Nucleus accumbens (tissue), 56 donors: ENCODE data around the gene PGR.

ENCODE experiments used
- DNase-seq, 56 donors: peaks; one replicate each; lab custom pipeline; 2025; lab: John Stamatoyannopoulos, UW

The PGR gene

DNA sequence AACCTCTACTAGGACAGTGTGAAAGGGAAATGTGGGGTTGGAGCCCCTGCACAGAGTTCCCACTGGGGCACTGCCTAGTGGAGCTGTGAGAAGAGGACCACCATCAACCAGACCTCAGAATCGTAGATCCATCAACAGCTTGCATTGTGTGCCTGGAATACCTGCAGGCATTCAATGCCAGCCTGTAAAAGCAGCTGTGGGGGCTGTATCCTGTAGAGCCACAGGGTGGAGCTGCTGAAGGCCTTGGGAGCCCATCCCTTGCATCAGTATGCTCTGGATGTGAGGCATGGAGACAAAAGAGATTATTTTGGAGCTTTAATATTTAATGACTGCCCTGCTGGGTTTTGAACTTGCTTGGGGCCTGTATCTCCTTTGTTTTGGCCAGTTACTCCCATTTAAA lies 46.3 kb downstream of the PGR start:
- no peak for DNase-seq

DNA sequence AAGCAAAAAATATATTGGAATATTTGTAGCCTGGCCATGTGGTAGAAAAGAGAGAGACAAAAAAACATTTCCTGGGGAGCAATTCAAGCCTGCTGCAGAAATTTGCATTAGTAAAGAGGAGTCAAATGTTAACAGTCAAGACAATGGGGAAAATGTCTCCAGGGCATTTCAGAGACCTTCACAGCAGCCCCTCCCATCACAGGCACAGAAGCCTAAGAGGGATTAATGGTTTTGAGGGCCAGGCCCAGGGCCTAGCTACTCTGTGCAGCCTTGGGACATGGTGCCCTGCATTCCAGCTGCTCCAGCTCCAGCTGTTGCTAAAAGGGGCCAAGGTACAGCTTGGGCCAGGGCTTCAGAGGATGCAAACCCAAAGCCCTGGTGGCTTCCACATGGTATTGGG lies 46.8 kb downstream of the PGR start:
- no peak for DNase-seq

DNA sequence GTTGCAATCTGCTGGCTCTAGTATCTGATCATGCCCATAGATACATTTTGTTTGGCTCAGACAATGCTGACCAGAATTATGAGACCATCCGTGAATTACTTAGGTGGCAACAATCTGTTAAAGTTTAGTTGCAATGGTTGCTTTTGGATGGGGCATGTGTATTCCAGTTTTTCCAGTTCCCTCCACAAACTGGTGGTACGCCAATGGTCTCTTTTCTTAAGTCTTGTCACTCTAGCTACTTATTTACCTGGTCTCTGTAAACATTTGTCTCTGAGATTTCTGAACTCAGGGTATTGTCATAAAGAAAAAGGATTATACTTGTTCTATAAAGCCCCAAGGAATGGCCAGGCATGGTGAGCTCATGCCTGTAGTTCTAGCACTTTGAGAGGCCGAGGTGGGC lies 65.9 kb downstream of the PGR start:
- DNase-seq = no peak

DNA sequence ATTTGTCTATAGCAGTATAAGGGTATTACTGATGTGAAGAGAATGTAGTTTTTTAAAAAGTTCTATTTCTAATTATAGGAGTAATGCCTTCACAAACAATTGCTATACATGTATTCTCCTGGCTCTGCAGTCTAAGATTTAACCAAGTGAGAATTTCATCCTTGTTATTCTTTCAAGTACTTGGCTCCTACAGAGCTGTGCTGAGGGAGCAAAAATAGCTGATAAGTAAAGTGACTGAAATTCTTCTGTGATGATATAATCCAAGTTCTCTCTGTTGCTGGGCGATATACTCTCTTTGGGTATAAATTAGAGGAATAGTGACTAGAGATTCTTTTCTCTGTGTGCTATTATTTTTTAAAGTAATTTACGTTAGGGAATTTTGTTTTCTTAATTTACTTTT lies 68.0 kb downstream of the PGR start:
- no peak for DNase-seq

DNA sequence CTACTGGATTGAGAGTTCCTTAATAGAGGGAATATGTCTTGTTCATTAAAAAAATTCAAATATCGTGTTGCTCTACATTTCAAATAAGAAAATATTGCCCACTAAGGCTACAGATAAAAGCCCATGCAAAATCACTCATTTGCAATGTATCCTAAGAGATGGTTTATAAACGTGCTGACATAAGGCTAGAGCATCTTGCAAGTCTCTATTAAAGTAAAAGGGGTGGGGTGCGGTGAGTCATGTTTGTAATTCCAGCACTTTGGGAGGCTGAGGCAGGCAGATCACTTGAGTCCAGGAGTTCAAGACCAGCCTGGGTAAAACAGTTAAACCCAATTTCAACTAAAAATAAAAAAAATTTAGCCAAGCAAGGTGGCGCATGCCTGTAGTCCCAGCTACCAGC lies 70.3 kb downstream of the PGR start:
- no peak for DNase-seq

DNA sequence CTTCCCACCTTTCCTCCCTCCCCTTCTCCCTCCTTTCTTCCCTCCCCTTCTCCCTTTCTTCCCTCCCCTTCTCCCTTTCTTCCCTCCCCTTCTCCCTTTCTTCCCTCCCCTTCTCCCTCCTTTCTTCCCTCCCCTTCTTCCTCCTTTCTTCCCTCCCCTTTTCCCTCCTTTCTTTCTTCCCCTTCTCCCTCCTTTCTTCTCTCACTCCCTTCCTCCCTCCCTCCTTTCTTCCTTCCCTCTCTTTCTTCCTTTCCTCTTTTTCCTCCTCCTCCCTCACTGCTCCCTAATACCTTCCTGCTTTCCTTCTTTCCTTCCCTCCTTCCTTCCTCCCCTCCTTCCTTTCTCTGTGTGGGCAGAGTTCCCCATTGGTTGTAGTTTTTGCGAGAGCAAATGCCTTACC lies 76.1 kb downstream of the PGR start:
- DNase-seq = no peak

DNA sequence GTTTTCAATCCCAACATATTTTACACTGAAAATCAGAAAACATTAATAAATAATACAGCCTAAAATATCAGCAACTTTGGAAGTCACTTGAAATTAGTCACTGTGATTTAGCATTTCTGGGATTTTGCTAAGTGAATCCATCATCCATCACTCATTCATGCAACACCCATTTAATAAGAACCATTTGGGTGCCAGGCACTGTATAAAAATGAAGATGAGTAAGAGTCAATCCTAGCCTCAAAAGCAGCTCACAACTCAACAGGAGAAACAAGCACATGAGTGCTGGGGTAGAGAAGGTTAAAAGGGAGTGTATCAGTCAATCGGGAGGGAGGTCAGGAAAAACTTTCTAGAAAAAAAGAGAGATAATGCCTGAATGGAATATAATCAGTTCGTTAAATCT lies 77.9 kb downstream of the PGR start:
- no peak for DNase-seq

DNA sequence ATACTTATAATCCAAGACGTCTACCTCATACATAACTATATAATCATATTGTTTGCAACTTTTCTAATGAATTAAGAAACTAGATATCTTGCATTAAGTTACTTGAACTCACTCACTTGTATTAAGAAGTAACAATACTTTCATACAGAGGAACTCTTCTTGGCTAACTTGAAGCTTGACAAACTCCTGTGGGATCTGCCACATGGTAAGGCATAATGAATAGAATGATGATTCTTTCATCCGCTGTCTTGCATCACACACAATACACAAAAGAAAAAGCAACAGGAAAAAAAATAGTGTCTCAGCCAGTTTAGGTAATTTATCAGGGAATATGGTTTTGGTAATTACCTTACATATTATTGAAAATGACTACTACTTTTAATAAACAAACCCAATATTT lies 79.8 kb downstream of the PGR start:
- DNase-seq = no peak

DNA sequence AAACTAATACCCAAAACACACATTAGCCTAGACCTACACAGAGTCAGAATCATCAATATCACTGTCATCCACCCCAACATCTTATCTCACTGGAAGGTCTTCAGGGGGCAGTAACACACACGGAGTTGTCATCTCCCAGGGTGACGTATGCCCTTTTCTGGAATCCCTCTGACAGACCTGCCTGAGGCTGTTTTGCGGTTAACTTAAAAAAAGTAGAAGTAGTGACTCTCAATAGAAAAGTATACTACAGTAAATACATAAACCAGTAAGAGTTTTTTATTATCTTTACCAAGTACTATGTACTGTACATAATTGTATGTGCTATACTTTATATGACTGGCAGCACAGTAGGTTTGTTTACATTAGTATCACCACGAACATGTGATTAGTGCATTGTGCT lies 80.5 kb downstream of the PGR start:
- DNase-seq = no peak

DNA sequence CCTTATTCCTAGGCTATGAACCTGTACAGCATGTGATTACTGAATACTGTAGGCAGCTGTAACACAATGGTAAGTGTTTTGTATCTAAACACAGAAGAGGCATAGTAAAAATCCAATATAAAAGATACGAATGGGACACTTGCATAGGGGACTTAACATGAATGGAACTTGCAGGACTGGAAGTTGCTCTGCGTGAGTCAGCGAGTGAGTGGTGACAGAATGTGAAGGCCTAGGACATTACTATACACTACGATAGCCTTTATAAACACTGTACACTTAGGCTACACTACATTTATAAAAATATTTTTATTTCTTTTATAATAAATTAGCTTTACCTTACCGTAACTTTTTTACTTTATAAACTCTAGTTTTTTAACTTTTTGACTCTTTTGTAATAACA lies 81.1 kb downstream of the PGR start:
- no peak for DNase-seq

DNA sequence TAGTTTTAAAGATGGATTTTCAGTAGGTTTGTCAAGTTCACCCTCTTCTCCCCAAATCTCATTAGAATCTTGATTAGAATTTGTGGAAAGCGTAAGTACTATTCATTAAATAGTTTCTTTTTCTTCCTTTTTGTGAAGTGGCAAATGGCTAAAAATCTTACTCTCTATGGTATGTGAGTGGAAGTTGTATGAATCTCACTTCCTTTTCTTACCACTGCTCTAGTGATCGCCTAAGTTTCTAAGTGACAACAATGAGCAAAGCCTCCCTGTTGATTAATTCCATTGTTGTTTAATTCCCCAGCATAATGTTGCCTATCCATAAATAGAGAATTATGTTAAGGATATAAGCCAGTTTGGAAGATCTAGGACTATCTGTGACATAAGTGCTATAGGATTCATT lies 82.7 kb downstream of the PGR start:
- DNase-seq = no peak

DNA sequence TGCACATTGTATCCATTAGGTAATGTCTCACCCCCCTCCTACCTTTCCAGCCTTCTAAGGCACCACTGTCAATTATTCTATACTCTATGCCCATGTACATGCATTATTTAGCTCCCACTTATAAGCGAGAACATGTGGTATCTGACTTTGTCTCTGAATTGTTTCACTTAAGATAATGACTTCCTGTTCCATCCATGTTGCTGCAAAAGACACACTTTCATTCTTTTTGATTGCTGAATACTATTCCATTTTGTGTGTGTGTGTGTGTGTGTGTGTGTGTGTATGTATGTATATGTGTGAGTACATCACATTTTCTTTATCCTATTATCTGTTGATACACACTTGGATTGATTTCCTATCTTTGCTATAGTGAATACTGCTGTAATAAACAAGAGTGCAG lies 84.2 kb downstream of the PGR start:
- no peak for DNase-seq

DNA sequence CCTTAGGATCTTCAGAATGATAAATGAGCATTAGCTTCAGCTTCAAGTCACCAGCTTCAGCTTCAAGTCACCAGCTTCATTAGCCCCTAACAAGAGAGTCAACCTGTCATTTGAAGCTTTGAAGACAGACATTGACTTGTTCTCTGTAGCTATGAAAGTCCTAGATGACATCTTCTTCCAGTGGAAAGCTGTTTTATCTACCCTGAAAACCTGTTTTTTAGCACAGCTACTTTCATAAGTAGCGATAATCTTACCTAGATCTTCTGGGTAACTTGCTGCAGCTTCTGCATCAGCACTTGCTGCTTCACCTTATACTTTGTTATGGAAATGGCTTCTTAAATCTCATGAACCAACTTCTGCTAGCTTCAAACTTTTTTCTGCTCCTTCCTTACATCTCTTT lies 85.7 kb downstream of the PGR start:
- DNase-seq = no peak

DNA sequence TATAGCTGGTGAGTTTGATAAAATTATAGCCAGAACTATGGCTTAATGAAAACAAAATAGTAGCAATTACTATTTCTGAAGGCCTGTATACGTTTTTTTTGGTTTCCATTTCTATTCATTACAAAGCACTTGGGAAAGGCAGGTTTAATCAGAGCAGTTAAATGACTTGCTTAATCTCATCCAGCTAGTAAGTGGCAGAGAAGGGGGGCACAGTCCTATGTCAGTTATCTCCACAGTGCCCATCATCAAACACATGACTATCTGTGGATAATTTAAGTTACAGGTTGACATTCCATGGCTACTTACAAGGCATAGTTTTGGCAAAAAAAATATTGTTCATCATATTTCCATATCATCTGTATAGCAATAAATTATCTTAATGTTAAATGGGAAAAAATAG lies 93.7 kb downstream of the PGR start:
- DNase-seq = no peak

DNA sequence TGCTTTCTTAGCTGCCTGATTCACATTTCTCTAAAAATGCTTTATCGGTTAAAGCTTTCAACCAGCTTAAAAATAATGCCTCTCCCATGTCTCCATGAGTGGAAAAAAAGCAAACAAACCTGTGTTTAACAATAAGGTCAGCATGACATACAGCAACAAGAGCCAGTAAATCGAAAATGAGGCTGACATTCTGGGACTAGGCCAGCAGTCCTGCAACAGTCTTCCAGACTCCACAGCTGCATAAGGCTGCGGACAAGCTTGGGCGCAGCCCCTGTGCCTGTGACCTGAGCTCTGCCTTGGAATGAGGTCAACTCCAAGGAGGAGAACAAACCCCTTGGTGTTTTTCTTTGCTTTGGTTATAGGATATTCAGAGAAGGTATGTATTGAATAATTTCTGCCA lies 95.5 kb downstream of the PGR start:
- peak in 3 of 56 donors; percentile 0 to 1 (median 0) for DNase-seq

DNA sequence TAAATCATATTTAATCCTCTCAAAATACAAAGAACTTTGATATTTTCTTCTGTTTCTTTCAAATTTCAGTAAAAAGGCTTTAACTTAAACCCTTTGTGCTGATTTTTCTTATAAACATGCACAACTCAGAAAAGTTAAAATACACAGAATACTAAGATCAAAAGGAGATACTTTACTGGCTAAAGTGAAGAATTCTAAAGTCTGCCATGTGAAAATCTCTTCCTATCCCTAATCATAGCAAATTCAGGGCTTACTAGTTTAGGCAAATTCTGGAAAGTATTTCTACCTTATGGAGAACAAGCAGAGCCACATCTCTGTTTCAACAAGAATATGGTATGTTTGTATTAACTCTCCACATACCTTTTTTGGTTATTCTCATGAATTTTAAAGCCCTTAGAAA lies 96.6 kb downstream of the PGR start:
- DNase-seq = no peak

DNA sequence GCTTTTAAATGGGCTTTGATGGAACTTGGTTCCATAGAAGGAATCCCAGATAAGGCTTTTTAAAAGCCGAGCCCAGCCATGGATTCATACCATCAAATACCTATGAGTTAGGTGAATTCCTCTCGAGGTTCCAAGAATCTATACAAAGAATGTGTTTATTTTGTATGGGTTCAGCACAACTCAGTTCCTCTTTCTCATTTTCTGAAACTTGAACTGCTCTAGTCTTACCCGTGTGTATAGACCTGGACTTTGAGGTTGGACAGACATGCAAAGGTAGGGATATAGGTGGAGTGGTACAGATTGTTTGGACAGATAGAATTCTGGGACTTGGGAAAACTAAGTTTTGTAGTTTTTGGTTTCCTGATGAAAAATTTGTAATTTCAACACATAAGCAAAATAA lies 97.9 kb downstream of the PGR start:
- DNase-seq = no peak

DNA sequence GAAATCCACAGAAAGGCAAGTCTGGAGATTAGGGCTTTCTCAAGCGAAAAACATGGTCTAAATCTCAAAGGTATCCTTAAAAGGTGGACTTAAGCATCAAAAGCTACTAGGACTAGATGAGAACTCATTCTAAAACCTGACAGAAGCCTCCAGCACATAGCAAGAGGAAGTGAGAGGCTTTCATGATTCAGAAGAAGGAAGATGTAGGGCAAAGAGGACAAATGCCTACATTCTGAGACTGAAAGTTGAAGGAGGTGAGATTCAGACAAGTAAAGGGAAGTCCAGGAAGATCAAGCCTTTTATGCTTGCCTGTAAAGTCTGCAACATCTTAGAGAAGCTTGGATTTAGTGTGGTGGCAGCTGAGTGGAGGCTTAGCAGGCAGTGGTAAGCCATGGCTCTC lies 98.9 kb downstream of the PGR start:
- no peak for DNase-seq

DNA sequence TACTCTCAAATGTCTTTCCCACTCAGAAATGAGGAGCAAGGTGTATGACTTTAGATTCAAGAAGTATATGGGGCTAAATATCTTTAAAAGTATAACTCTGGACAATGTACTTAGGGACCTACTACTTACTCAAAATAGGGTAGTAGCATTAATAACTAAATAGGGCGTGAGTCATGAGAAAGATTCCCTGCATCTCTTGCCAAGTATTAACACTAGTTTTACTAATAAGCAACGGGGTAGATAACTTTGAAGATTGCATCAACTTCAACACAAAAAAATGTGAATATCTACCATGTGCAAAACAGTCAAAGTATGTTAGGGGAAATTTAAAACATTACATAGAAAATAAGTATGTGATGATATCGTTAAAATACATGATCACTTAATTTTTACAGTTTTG lies 99.6 kb downstream of the PGR start:
- no peak for DNase-seq

DNA sequence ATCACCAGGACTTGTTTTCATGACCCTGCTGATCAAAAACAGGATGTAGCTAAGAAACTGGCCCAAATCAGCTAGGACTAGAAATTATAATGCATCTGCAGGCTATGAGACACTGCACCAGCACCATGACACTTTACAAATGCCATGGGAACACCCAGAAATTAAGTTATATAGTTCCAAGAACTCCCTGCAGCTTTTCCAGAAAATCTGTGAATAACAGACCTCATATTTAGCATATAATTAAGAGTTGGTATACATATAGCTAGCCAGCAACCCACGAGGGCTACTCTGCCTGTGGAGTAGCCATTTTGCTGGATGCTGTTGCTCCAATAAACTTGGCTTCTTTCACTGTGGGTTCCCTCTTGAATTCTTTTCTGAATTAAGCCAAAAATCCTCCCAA lies 101.0 kb downstream of the PGR start:
- DNase-seq = no peak

DNA sequence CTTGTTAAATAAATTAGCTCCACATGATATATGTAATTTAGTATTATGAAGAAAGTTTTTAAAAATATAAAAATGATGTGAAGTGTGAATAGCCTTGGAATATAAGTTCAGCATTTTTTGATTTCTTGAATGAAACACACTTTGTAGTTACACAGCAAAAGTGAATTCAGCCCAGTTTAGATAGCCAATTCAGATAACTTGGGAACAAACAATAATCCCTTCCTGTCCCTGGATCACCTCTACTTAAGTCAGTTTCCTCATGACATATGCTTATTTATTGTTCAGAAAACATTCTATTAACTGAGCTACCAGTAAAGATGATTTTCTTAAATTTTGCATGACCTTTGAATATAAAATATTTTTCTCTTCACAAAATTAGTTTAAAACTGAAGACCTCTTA lies 107.4 kb downstream of the PGR start:
- no peak for DNase-seq

DNA sequence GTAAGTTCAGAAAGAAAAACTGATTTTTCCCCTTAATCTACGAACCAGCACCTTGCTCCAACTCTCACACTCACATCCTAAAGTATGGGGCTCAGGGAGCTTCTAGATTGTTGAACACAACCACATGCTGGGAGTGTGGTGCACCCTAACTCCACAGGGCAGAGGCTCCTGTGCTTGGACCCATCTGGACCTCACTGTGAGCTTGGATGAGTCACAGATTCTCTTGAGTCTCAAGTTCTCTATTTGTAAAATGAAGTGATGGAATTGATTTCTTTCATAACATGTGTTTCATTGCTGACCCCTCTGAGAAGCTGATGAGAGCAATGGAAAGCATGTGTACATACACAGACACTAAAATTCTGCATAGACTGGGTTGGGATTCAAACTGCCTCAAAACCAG lies 109.7 kb downstream of the PGR start:
- no peak for DNase-seq

DNA sequence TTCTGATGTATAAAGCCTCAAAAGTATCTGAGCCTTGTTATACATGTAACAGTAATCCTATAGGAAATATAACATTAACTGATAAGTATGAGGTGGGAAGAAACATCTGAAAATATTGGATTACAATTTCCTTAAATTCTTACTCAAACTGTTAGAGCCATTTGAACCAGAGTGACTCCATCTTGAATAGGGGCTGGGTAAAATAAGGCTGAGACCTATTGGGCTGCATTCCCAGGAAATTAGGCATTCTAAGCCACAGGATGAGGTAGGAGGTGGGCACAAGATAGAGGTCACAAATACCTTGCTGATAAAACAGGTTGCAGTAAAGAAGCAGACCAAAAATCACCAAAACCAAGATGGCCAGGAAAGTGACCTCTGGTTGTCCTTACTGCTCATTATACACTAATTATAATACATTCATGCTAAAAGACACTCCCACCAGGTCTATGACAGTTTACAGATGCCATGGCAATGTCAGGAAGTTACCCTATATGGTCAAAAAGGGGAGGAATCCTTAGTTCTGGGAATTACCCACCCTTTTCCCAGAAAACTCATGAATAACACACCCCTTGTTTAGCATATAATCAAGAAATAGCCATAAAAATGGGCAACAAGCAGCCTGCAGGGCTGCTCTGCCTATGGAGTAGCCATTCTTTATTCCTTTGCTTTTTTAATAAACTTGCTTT lies 114.9 kb downstream of the PGR start:
- DNase-seq = no peak
